ENCODE data around the gene MAIP1. TPM values are rescaled to one million over a fixed set of nuclear protein-coding genes. Genes with fewer than 3 reads are reported as not detected.

MAIP1 gene
- total RNA-seq, 2 donors from 2014 or later: 25.4 to 27.2 TPM

Other genes starting within 250 kb of the MAIP1 start
- gene FTCDNL1, start 104.4 kb upstream of the MAIP1 start, total RNA-seq: 1 to 10 TPM; 1.4 to 2.0 TPM
- 10 to 100 TPM; 13.8 to 14.8 TPM for gene C2orf69, start 44.3 kb upstream of the MAIP1 start, total RNA-seq
- gene TYW5, start 91 bp upstream of the MAIP1 start, total RNA-seq: 1 to 10 TPM; 6.0 to 7.5 TPM